Measurements from ENCODE around the gene MCM3.

GRCh38 chr6:52260634-52261033 lies 23.9 kb downstream of the MCM3 start:
- TF ChIP-seq, protein P1, sequence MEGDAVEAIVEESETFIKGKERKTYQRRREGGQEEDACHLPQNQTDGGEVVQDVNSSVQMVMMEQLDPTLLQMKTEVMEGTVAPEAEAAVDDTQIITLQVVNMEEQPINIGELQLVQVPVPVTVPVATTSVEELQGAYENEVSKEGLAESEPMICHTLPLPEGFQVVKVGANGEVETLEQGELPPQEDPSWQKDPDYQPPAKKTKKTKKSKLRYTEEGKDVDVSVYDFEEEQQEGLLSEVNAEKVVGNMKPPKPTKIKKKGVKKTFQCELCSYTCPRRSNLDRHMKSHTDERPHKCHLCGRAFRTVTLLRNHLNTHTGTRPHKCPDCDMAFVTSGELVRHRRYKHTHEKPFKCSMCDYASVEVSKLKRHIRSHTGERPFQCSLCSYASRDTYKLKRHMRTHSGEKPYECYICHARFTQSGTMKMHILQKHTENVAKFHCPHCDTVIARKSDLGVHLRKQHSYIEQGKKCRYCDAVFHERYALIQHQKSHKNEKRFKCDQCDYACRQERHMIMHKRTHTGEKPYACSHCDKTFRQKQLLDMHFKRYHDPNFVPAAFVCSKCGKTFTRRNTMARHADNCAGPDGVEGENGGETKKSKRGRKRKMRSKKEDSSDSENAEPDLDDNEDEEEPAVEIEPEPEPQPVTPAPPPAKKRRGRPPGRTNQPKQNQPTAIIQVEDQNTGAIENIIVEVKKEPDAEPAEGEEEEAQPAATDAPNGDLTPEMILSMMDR (conservative IDR thresholded peaks at IDR 0.05 in 1 of 2, IDR thresholded peaks at IDR 0.05 in 1 of 2; ENCODE audit: low read depth in 1 of 2, low read length in 2 of 2) = no peak
- TF ChIP-seq EZH2 (IDR thresholded peaks at IDR 0.05; ENCODE audit: low read length, missing control alignments) = no peak
